ENCODE results near the gene RAB32. TPM values are rescaled to one million over a fixed set of nuclear protein-coding genes. Genes with fewer than 3 reads are reported as not detected.

Gene RAB32
- total and polyA plus RNA-seq, 2 experiments from 2014 or later: 165 to 239 TPM

- 1 to 3% methylated on average over 9 to 11 of the region's 11 CpGs for WGBS, 2 experiments (ENCODE audit: low coverage in 1 of 2, low lambda C conversion rate in 2 of 2, missing lambda C conversion rate in 2 of 2)
- Histone ChIP-seq H2AFZ (peak overlapping the region; percentile 66), H3K79me2 (ENCODE audit: insufficient read depth) (peaks cover 45% of the 10 kb centered on the region), H4K20me1 (ENCODE audit: insufficient read depth) (no peaks in the 10 kb centered on the region; the same call in 1 of the 2 replicates), H3K27ac (peak overlapping the region; percentile 92), H3K27me3 (replicated peaks; ENCODE audit: insufficient read depth) (no peaks in the 10 kb centered on the region), H3K4me1 (ENCODE audit: insufficient read depth) (peaks cover 25% of the 10 kb centered on the region), H3K9me3 (ENCODE audit: low read depth) (no peaks in the 10 kb centered on the region), H3K4me2 (ENCODE audit: unreplicated experiment) (peak overlapping the region; percentile 98), H3K9ac (peak overlapping the region; percentile 90), H3F3A (ENCODE audit: insufficient read depth) (peaks cover 39% of the 10 kb centered on the region), H3K4me3 (peak overlapping the region; percentile 84), H3K36me3 (ENCODE audit: low read depth) (peaks cover 3% of the 10 kb centered on the region; the same call in 1 of the 2 replicates), H3K9me2 (ENCODE audit: insufficient read depth) (no peaks in the 10 kb centered on the region)
- no peak for TF ChIP-seq EZH2 (IDR thresholded peaks at IDR 0.05; ENCODE audit: insufficient read depth, poor library complexity, severe bottlenecking)
- TF ChIP-seq EZH2phosphoT487 (IDR thresholded peaks at IDR 0.05; ENCODE audit: insufficient read depth, low read depth): no peak
- DNase-seq: peak; percentile 56
- in situ Hi-C loops (cut with MboI): loop anchor here (25.0 kb wide), 1 partner anchor 607 kb away; no protein-coding TSS in a partner anchor
These were observed 1.1 kb downstream of the RAB32 start for GRCh38 chr6:146544616-146545182.

- Histone ChIP-seq H2AFZ (peak overlapping the region; percentile 8; the same call in 1 of the 2 replicates), H3F3A (ENCODE audit: insufficient read depth) (peaks cover 39% of the 10 kb centered on the region), H3K4me3 (peak overlapping the region; percentile 84), H3K4me2 (ENCODE audit: unreplicated experiment) (peak overlapping the region; percentile 98), H3K9me2 (ENCODE audit: insufficient read depth) (no peaks in the 10 kb centered on the region), H3K27ac (peak overlapping the region; percentile 92), H3K9ac (peak overlapping the region; percentile 90), H3K36me3 (ENCODE audit: low read depth) (peaks cover 11% of the 10 kb centered on the region; the same call in 1 of the 2 replicates), H3K9me3 (ENCODE audit: low read depth) (no peaks in the 10 kb centered on the region), H3K79me2 (ENCODE audit: insufficient read depth) (peaks cover 53% of the 10 kb centered on the region), H3K4me1 (ENCODE audit: insufficient read depth) (peaks cover 25% of the 10 kb centered on the region), H4K20me1 (ENCODE audit: insufficient read depth) (no peaks in the 10 kb centered on the region; the same call in 1 of the 2 replicates), H3K27me3 (replicated peaks; ENCODE audit: insufficient read depth) (no peaks in the 10 kb centered on the region)
- in situ Hi-C loops (cut with MboI): loop anchor here (25.0 kb wide), 1 partner anchor 608 kb away; no protein-coding TSS in a partner anchor
- no peak for TF ChIP-seq EZH2phosphoT487 (IDR thresholded peaks at IDR 0.05; ENCODE audit: insufficient read depth, low read depth)
- TF ChIP-seq EZH2 (IDR thresholded peaks at IDR 0.05; ENCODE audit: insufficient read depth, poor library complexity, severe bottlenecking): no peak
- DNase-seq: peak; percentile 77
- 0 to 4% methylated on average over 5 of the region's 5 CpGs for WGBS, 2 experiments (ENCODE audit: low coverage in 1 of 2, low lambda C conversion rate in 2 of 2, missing lambda C conversion rate in 2 of 2)
These were observed 1.9 kb downstream of the RAB32 start for GRCh38 chr6:146545581-146545980.

- in situ Hi-C loops (cut with MboI): loop anchor here (25.0 kb wide), 1 partner anchor 609 kb away; no protein-coding TSS in a partner anchor
- H3K4me3 ChIP-seq: peak overlapping the region; percentile 84
- peak; percentile 94 for DNase-seq
- 0 out of 2 replicates have a peak overlapping the region, but pooled peaks have one; percentile 12 for H2AFZ ChIP-seq
- peaks cover 33% of the 10 kb centered on the region for H3K4me1 ChIP-seq (ENCODE audit: insufficient read depth)
- peaks cover 63% of the 10 kb centered on the region for H3K79me2 ChIP-seq (ENCODE audit: insufficient read depth)
- H3K9me2 ChIP-seq (ENCODE audit: insufficient read depth): no peaks in the 10 kb centered on the region
- no peak for TF ChIP-seq EZH2 (IDR thresholded peaks at IDR 0.05; ENCODE audit: insufficient read depth, poor library complexity, severe bottlenecking)
- TF ChIP-seq EZH2phosphoT487 (IDR thresholded peaks at IDR 0.05; ENCODE audit: insufficient read depth, low read depth): no peak
- peaks cover 11% of the 10 kb centered on the region; the same call in 1 of the 2 replicates for H3K36me3 ChIP-seq (ENCODE audit: low read depth)
- peak overlapping the region; percentile 98 for H3K4me2 ChIP-seq (ENCODE audit: unreplicated experiment)
- no peaks in the 10 kb centered on the region for H3K9me3 ChIP-seq (ENCODE audit: low read depth)
- H3F3A ChIP-seq (ENCODE audit: insufficient read depth): peaks cover 39% of the 10 kb centered on the region
- peak overlapping the region; percentile 90 for H3K9ac ChIP-seq
- H3K27ac ChIP-seq: peak overlapping the region; percentile 92
- WGBS, 2 experiments (ENCODE audit: low coverage in 1 of 2, low lambda C conversion rate in 2 of 2, missing lambda C conversion rate in 2 of 2): 3 to 4% methylated on average over 3 of the region's 3 CpGs
- no peaks in the 10 kb centered on the region; the same call in 1 of the 2 replicates for H4K20me1 ChIP-seq (ENCODE audit: insufficient read depth)
- no peaks in the 10 kb centered on the region for H3K27me3 ChIP-seq (replicated peaks; ENCODE audit: insufficient read depth)
These were observed 2.9 kb downstream of the RAB32 start for GRCh38 chr6:146546443-146547043.

- H3K9me2 ChIP-seq (ENCODE audit: insufficient read depth): no peaks in the 10 kb centered on the region
- H3K4me1 ChIP-seq (ENCODE audit: insufficient read depth): peaks cover 34% of the 10 kb centered on the region
- H3F3A ChIP-seq (ENCODE audit: insufficient read depth): peaks cover 36% of the 10 kb centered on the region
- H3K9me3 ChIP-seq (ENCODE audit: low read depth): no peaks in the 10 kb centered on the region
- H3K27ac ChIP-seq: peak overlapping the region; percentile 92; the same call in 1 of the 2 replicates
- in situ Hi-C loops (cut with MboI): loop anchor here (25.0 kb wide), 1 partner anchor 611 kb away; no protein-coding TSS in a partner anchor
- H3K27me3 ChIP-seq (replicated peaks; ENCODE audit: insufficient read depth): no peaks in the 10 kb centered on the region
- H3K4me2 ChIP-seq (ENCODE audit: unreplicated experiment): peak overlapping the region; percentile 98
- TF ChIP-seq EZH2 (IDR thresholded peaks at IDR 0.05; ENCODE audit: insufficient read depth, poor library complexity, severe bottlenecking) (no peak), EZH2phosphoT487 (IDR thresholded peaks at IDR 0.05; ENCODE audit: insufficient read depth, low read depth) (no peak)
- H3K79me2 ChIP-seq (ENCODE audit: insufficient read depth): peaks cover 77% of the 10 kb centered on the region
- H3K9ac ChIP-seq: no peak overlapping the region
- peaks cover 24% of the 10 kb centered on the region for H3K36me3 ChIP-seq (ENCODE audit: low read depth)
- no peak for DNase-seq
- H2AFZ ChIP-seq: no peak overlapping the region
- H4K20me1 ChIP-seq (ENCODE audit: insufficient read depth): no peaks in the 10 kb centered on the region; the same call in 1 of the 2 replicates
- H3K4me3 ChIP-seq: peak overlapping the region; percentile 84
- WGBS, 2 experiments (ENCODE audit: low coverage in 1 of 2, low lambda C conversion rate in 2 of 2, missing lambda C conversion rate in 2 of 2): 94% methylated on average over 2 of the region's 2 CpGs
These were observed 4.3 kb downstream of the RAB32 start for GRCh38 chr6:146547889-146548288.

Measured in GM23248 (cell line).